Mesothelial cell of epicardium (in vitro differentiated cells): ENCODE results near the gene GSTT4. TPM values are rescaled to one million over a fixed set of nuclear protein-coding genes. Genes with fewer than 3 reads are reported as not detected.
"Not testable (repeated sequence)": the region's sequence is repeated elsewhere in the genome, so short reads cannot be mapped to it uniquely, and the experiment has no call there.

Source experiments
- DNase-seq, 2 experiments: peaks; one replicate each; pipeline ENCODE4 v3.0.0; 2021; ENCODE audit warnings: low spot score in 2 of 2; ENCODE audit not compliant: unreplicated experiment in 2 of 2
- H3K27ac Mint-ChIP-seq: 2 replicates; pipeline ENCODE4 v1.8.0; 2021; ENCODE audit warnings: mixed read lengths
- H3K27me3 Mint-ChIP-seq: 2 replicates; pipeline ENCODE4 v1.8.0; 2021; ENCODE audit warnings: low read depth, mixed read lengths
- H3K36me3 Mint-ChIP-seq: 2 replicates; pipeline ENCODE4 v1.8.0; 2021; ENCODE audit warnings: mixed read lengths
- H3K4me1 Mint-ChIP-seq: 2 replicates; pipeline ENCODE4 v1.8.0; 2021; ENCODE audit warnings: mixed read lengths
- H3K4me3 Mint-ChIP-seq: 2 replicates; pipeline ENCODE4 v1.8.0; 2021; ENCODE audit warnings: mild to moderate bottlenecking, moderate library complexity, mixed read lengths
- H3K9me3 Mint-ChIP-seq: 2 replicates; pipeline ENCODE4 v1.8.0; 2021; ENCODE audit warnings: mixed read lengths
- CTCF ChIP-seq: fragments of 200-600 bp; sonication (generic); IDR thresholded peaks from one replicate; pipeline ENCODE4 v1.5.0; 2021; ENCODE audit warnings: antibody characterized with exemption; ENCODE audit not compliant: unreplicated experiment
- total RNA-seq: library from RNA; stranded (reverse); gene quantifications from 3 replicates; pipeline ENCODE4 v1.2.1, GENCODE V29; 2021

The GSTT4 gene
- total RNA-seq, 1 donor from 2014 or later = not detected

- Mint-ChIP-seq H3K4me1 (no peaks in the 10 kb centered on the region), H3K9me3 (no peaks in the 10 kb centered on the region), H3K36me3 (no peaks in the 10 kb centered on the region), H3K4me3 (no peak overlapping the region), H3K27me3 (peaks cover 5% of the 10 kb centered on the region), H3K27ac (no peak overlapping the region)
- TF ChIP-seq CTCF = no peak
- DNase-seq = no peak
Measured at GRCh38 chr22:23997092-23997491, 8.2 kb downstream of the GSTT4 start.

GRCh38 chr22:23993581-23994177 is 11.6 kb downstream of the GSTT4 start:
- DNase-seq, H3K27ac Mint-ChIP-seq, H3K36me3 Mint-ChIP-seq, H3K4me3 Mint-ChIP-seq, H3K4me1 Mint-ChIP-seq, H3K27me3 Mint-ChIP-seq, H3K9me3 Mint-ChIP-seq: not testable (repeated sequence)

GRCh38 chr22:23993080-23993479 is 12.2 kb downstream of the GSTT4 start:
- not testable (repeated sequence) for DNase-seq, H3K4me3 Mint-ChIP-seq, H3K9me3 Mint-ChIP-seq, H3K27me3 Mint-ChIP-seq, H3K27ac Mint-ChIP-seq, H3K4me1 Mint-ChIP-seq, H3K36me3 Mint-ChIP-seq

- H3K27ac Mint-ChIP-seq, H3K9me3 Mint-ChIP-seq, H3K4me1 Mint-ChIP-seq, H3K27me3 Mint-ChIP-seq, H3K4me3 Mint-ChIP-seq, DNase-seq, H3K36me3 Mint-ChIP-seq: not testable (repeated sequence)
Measured at GRCh38 chr22:23989583-23990244, 15.5 kb downstream of the GSTT4 start.

GRCh38 chr22:23986538-23987178 is 18.6 kb downstream of the GSTT4 start:
- not testable (repeated sequence) for H3K4me1 Mint-ChIP-seq, H3K9me3 Mint-ChIP-seq, H3K36me3 Mint-ChIP-seq, H3K27ac Mint-ChIP-seq, H3K4me3 Mint-ChIP-seq, DNase-seq, H3K27me3 Mint-ChIP-seq

- H3K4me1 Mint-ChIP-seq, H3K9me3 Mint-ChIP-seq, H3K4me3 Mint-ChIP-seq, H3K27me3 Mint-ChIP-seq, H3K36me3 Mint-ChIP-seq, DNase-seq, H3K27ac Mint-ChIP-seq: not testable (repeated sequence)
Measured at GRCh38 chr22:23986089-23986488, 19.2 kb downstream of the GSTT4 start.

GRCh38 chr22:23984430-23984829 is 20.8 kb downstream of the GSTT4 start:
- Mint-ChIP-seq H3K27ac (no peak overlapping the region), H3K4me1 (no peaks in the 10 kb centered on the region), H3K4me3 (no peak overlapping the region), H3K27me3 (no peaks in the 10 kb centered on the region), H3K36me3 (no peaks in the 10 kb centered on the region), H3K9me3 (no peaks in the 10 kb centered on the region)
- no peak for TF ChIP-seq CTCF
- no peak for DNase-seq

GRCh38 chr22:23980567-23980966 is 24.7 kb downstream of the GSTT4 start:
- not testable (repeated sequence) for H3K36me3 Mint-ChIP-seq, H3K4me1 Mint-ChIP-seq, H3K4me3 Mint-ChIP-seq, DNase-seq, H3K9me3 Mint-ChIP-seq, H3K27me3 Mint-ChIP-seq, H3K27ac Mint-ChIP-seq

- H3K36me3 Mint-ChIP-seq, H3K27me3 Mint-ChIP-seq, H3K4me3 Mint-ChIP-seq, H3K27ac Mint-ChIP-seq, H3K4me1 Mint-ChIP-seq, H3K9me3 Mint-ChIP-seq, DNase-seq: not testable (repeated sequence)
Measured at GRCh38 chr22:23979557-23980240, 25.6 kb downstream of the GSTT4 start, which contains the start of gene GSTT2. Gene GSTT2 (plus strand): TSS chr22:23980134.

- H3K9me3 Mint-ChIP-seq, DNase-seq, H3K4me1 Mint-ChIP-seq, H3K36me3 Mint-ChIP-seq, H3K27me3 Mint-ChIP-seq, H3K27ac Mint-ChIP-seq, H3K4me3 Mint-ChIP-seq: not testable (repeated sequence)
Measured at GRCh38 chr22:23977304-23977703, 27.9 kb downstream of the GSTT4 start.

- H3K27ac Mint-ChIP-seq, H3K27me3 Mint-ChIP-seq, H3K4me1 Mint-ChIP-seq, H3K9me3 Mint-ChIP-seq, H3K36me3 Mint-ChIP-seq, H3K4me3 Mint-ChIP-seq: not testable (repeated sequence)
- DNase-seq = peak in 1 of 2 experiments; percentile 26
Measured at GRCh38 chr22:23974836-23975352, 30.4 kb downstream of the GSTT4 start.
